Uterus (tissue), 4 donors: ENCODE measurements around the gene MRPL44. TPM values are rescaled to one million over a fixed set of nuclear protein-coding genes. Genes with fewer than 3 reads are reported as not detected.

Experiments used
- DNase-seq, 2 donors: peaks; one replicate each; pipeline ENCODE4 v3.0.0-alpha.2; 2019 to 2020
- H3K27ac ChIP-seq, 2 donors: fragments of 200-600 bp; sonication (generic); 1 replicate in 1 of 2; 2 replicates in 1 of 2; pipeline ENCODE4 v1.5.1; 2016 to 2018
- H3K27me3 ChIP-seq, 2 donors: fragments of 200-600 bp; sonication (generic); one replicate each; pipeline ENCODE4 v1.5.1; 2018 to 2019; ENCODE audit warnings: control low read depth in 1 of 2
- H3K36me3 ChIP-seq, 2 donors: fragments of 200-600 bp; sonication (generic); one replicate each; pipeline ENCODE4 v1.5.1; 2019; ENCODE audit warnings: control low read depth in 1 of 2
- H3K4me1 ChIP-seq, 2 donors: fragments of 200-600 bp; sonication (generic); one replicate each; pipeline ENCODE4 v1.5.1; 2018 to 2019; ENCODE audit warnings: control low read depth in 1 of 2
- H3K4me3 ChIP-seq, 2 donors: fragments of 200-600 bp; sonication (generic); 1 replicate in 1 of 2; 2 replicates in 1 of 2; pipeline ENCODE4 v1.5.1; 2018 to 2019; ENCODE audit warnings: mild to moderate bottlenecking in 1 of 2
- H3K9me3 ChIP-seq, 2 donors: fragments of 200-600 bp; sonication (generic); one replicate each; pipeline ENCODE4 v1.5.1; 2019; ENCODE audit warnings: control low read depth in 1 of 2
- CTCF ChIP-seq, 4 experiments: fragments of 200-600 bp in 2 of 4; fragments of 450-650 bp in 2 of 4; sonication (generic) in 2 of 4; IDR thresholded peaks; one replicate each; pipeline ENCODE4 v1.5.1; 2016 to 2019; ENCODE audit warnings: antibody characterized with exemption in 4 of 4, mild to moderate bottlenecking in 2 of 4, moderate library complexity in 1 of 4
- POLR2A ChIP-seq, 2 donors: fragments of 450-650 bp; IDR thresholded peaks; one replicate each; pipeline ENCODE4 v1.6.1; 2016; ENCODE audit warnings: antibody characterized with exemption in 2 of 2, mild to moderate bottlenecking in 1 of 2, moderate library complexity in 1 of 2
- intact Hi-C: fragments of 100-400 bp; cut with DNase I; formaldehyde crosslinking; loops from one replicate; pipeline ENCODE4 v1.15.1; 2023; ENCODE audit warnings: low total_unique reads
- total RNA-seq, 4 donors: library from RNA; depleted of rRNA in 3 of 4; stranded (reverse); fragments of >200 nt in 3 of 4; gene quantifications; one replicate each; pipeline versions ENCODE4 v1.1.0 to v1.2.4, GENCODE V29; 2014 to 2023
- donor health status: DM: yes; HTN: yes; CAD: no.

The MRPL44 gene
- total RNA-seq, 4 donors from 2014 or later, result 5.9 to 45.3 (median 13.8) TPM

GRCh38 chr2:223922308-223922707 lies 35.0 kb upstream of the MRPL44 start:
- H3K27me3 ChIP-seq, result no peaks in the 10 kb centered on the region
- H3K4me3 ChIP-seq, result no peak overlapping the region
- intact Hi-C loops, result no loop called here
- peaks cover 0 to 8% of the 10 kb centered on the region in 2 donors for H3K9me3 ChIP-seq
- TF ChIP-seq CTCF (IDR thresholded peaks at IDR 0.05), result no peak
- TF ChIP-seq POLR2A (IDR thresholded peaks at IDR 0.05), result no peak
- no peak for DNase-seq
- no peak overlapping the region for H3K27ac ChIP-seq
- H3K4me1 ChIP-seq, result no peaks in the 10 kb centered on the region
- no peaks in the 10 kb centered on the region for H3K36me3 ChIP-seq

DNA sequence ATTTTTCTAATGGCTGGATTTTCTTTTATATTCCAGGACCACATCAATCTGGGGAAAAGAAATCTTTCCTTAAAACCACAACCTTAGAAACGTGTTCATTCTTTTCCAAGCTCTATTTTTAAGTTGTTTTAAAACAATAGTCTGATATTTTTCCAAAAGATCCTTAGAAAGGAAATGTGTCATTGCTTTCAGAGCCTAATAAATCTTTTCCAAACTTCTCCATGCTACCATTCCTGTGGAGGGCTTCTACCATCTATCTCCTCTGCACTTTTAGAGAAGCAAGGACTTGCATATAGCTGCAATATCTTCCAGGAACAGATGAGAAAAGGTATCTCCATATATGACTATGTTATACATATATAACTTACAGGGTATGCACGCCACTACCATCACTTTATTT lies 33.3 kb upstream of the MRPL44 start:
- H3K27me3 ChIP-seq, result no peaks in the 10 kb centered on the region
- H3K9me3 ChIP-seq, result peaks cover 0 to 8% of the 10 kb centered on the region in 2 donors
- no peak for TF ChIP-seq CTCF (IDR thresholded peaks at IDR 0.05)
- TF ChIP-seq POLR2A (IDR thresholded peaks at IDR 0.05), result no peak
- intact Hi-C loops, result no loop called here
- DNase-seq, result no peak
- H3K4me3 ChIP-seq, result no peak overlapping the region
- H3K36me3 ChIP-seq, result no peaks in the 10 kb centered on the region
- H3K4me1 ChIP-seq, result no peaks in the 10 kb centered on the region
- no peak overlapping the region for H3K27ac ChIP-seq

DNA sequence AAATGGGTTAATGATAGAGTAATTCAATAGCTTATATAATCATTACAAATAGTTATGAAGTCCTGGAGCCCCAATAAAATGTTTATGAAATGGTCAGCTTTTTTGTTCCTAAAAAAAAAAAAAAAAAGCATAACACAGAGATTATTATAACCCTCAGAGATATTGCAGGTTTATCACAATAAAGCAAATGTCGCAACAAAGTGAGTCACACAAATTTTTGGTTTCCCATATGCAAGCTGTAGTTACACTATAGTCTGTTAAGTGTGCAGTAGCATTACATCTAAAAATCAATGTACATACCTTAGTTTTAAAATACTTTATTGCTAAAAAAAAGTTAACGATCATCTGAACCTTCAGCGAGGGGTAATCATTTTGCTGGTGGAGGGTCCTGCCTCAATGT lies 32.2 kb upstream of the MRPL44 start:
- TF ChIP-seq CTCF (IDR thresholded peaks at IDR 0.05) (no peak), POLR2A (IDR thresholded peaks at IDR 0.05) (no peak)
- Histone ChIP-seq H3K36me3 (no peaks in the 10 kb centered on the region), H3K9me3 (peaks cover 0 to 8% of the 10 kb centered on the region in 2 donors), H3K27ac (no peak overlapping the region), H3K27me3 (no peaks in the 10 kb centered on the region), H3K4me1 (peaks cover 0 to under 1% of the 10 kb centered on the region in 2 donors), H3K4me3 (no peak overlapping the region)
- intact Hi-C loops, result no loop called here
- DNase-seq, result no peak

- H3K4me3 ChIP-seq, result no peak overlapping the region
- H3K27ac ChIP-seq, result no peak overlapping the region
- no peaks in the 10 kb centered on the region for H3K36me3 ChIP-seq
- peaks cover 0 to 8% of the 10 kb centered on the region in 2 donors for H3K9me3 ChIP-seq
- intact Hi-C loops, result no loop called here
- TF ChIP-seq POLR2A (IDR thresholded peaks at IDR 0.05) (no peak), CTCF (IDR thresholded peaks at IDR 0.05) (no peak)
- no peaks in the 10 kb centered on the region for H3K27me3 ChIP-seq
- DNase-seq, result no peak
- H3K4me1 ChIP-seq, result peaks cover 0 to 7% of the 10 kb centered on the region in 2 donors
Measured at GRCh38 chr2:223928113-223929006, 28.9 kb upstream of the MRPL44 start.

- intact Hi-C loops, result no loop called here
- TF ChIP-seq POLR2A (IDR thresholded peaks at IDR 0.05), result no peak
- TF ChIP-seq CTCF (IDR thresholded peaks at IDR 0.05), result no peak
- peaks cover 0 to 8% of the 10 kb centered on the region in 2 donors for H3K9me3 ChIP-seq
- DNase-seq, result no peak
- H3K4me3 ChIP-seq, result no peak overlapping the region
- H3K4me1 ChIP-seq, result peaks cover 0 to 7% of the 10 kb centered on the region in 2 donors
- H3K36me3 ChIP-seq, result no peaks in the 10 kb centered on the region
- H3K27ac ChIP-seq, result no peak overlapping the region
- H3K27me3 ChIP-seq, result no peaks in the 10 kb centered on the region
Measured at GRCh38 chr2:223929571-223930102, 27.6 kb upstream of the MRPL44 start.
